HS-27A (cell line): ENCODE data around the gene GLYATL3.

Source experiments
- DNase-seq: peaks from one replicate; pipeline ENCODE4 v3.0.0-alpha.2; 2012; ENCODE audit warnings: low read depth, missing footprints

GLYATL3 gene

DNA sequence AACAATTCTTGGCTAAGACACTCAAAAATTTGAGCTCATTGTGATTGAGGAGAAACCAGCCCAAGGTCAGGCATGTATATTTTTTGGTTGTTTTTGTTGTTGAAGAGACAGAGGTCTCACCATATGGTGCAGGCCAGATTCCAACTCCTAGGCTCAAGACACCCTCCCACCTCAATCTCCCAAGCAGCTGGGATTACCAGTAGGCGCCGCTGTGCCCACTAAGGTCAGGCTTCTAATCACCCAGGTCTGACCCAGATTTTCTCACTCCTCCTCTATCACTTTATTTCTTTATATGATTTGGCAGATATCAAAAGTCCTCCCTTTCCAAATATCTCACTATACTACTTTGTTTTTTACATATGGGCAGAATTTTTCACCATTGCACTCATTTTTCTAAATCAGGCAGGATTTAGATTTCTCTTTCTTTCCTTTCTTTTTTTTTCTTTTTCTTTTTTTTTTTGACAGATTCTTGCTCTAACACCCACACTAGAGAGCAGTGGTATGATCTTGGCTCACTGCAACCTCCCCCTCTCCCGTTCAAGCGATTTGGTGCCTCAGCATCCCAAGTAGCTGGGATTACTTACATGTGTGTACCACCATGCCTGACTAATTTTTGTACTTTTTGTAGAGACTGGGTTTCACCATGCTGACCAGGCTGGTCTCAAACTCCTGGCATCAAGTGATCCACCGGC lies 49.0 kb downstream of the GLYATL3 start:
- DNase-seq = no peak

GRCh38 chr6:49549691-49550491 lies 50.2 kb downstream of the GLYATL3 start:
- DNase-seq = no peak

DNA sequence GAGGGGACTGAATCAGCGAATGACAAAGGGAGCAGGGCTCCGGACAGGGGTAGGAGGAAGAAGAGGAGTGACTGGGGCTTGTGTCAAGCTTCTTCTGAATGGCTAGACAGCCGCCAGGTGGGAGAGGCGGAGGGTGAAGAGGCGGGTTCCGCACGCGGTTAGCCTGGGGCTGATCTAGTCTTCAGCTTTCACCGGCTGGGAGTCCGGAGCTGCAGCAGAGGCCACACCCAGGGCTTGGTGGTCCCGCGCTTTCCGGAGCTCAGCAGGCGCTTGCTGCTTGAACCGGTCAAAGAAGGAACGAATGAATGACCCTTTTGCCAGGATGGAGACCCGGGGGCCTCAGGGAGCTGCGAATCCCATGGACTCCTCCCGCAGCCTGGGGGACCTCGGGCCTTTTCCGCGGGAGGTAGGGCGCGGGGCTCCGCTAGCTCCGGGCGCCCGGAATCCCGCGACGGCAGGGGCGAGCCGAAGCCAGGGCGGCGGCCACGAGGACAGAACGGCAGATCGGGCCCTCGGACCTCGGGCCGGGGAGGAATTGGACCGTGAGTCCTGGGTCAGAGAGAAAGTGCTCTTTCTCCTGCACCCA lies 50.9 kb downstream of the GLYATL3 start, which contains the start of gene C6orf141:
Gene C6orf141, plus strand, starts transcription at position 177 of the 586 bp plus-strand sequence. Its CDS starts 125 bp downstream, at position 302.
- no peak for DNase-seq

GRCh38 chr6:49551078-49551865 lies 51.5 kb downstream of the GLYATL3 start:
- no peak for DNase-seq

- DNase-seq = no peak
Observed at GRCh38 chr6:49551866-49552129, 52.1 kb downstream of the GLYATL3 start.

DNA sequence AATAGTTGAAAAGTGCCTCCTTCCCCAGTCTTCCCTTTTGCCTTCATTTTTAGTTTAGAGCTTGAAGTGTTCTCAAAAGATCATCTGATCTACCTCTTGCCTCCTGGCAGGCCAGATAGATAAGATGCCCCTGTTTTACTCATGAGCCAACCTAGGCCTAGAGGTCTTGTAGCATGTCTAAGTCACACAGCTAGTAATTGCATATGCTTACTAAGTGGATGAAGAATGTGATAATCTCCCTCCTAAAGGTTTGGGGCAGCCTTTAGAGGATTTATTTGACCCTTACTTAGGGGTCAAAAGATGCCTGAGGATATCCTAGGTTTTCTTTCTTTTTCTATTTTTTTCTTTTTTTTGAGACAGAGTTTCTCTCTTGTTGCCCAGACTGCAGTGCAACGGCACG lies 52.9 kb downstream of the GLYATL3 start:
- no peak for DNase-seq

DNA sequence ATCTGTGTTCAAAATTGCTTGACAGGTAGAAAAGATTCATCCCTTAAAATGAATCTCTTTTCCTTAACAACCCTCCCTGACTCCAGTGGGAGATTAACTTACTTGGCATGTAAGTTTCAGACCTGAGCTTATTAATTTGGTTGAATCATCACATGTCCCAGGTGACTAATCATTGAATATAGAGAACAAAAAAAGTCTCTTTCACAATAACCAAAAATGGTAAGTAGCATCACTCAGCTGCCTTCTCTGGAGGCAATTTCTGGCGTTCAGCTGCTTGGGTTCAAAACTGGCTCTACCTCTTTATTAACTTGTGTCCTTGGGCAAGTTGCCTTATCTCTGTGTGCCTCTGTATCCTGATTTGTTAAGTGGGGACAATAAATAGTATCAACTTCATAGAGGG lies 53.7 kb downstream of the GLYATL3 start:
- no peak for DNase-seq

- no peak for DNase-seq
Observed at GRCh38 chr6:49555951-49556350, 56.2 kb downstream of the GLYATL3 start.

GRCh38 chr6:49556429-49556837 lies 56.7 kb downstream of the GLYATL3 start:
- no peak for DNase-seq

DNA sequence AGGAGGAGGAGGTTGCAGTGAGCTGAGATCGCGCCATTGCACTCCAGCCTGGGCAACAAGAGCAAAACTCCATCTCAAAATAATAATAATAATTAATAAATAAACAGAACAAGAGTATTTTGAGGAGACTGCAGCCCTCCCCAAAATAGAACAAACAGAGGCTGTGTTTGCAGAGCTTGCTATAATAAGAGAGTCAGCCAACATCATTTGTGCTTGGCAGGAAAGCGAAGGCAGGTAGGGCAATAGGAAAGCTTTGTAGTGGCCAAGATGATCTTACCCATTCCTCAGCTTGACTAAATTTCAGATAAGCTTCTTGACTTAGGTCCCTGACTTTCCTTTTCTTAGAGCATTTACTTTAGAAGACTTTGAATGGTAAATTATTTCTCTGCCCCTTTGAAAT lies 57.5 kb downstream of the GLYATL3 start:
- no peak for DNase-seq

- no peak for DNase-seq
Observed at GRCh38 chr6:49558238-49558637, 58.5 kb downstream of the GLYATL3 start.

GRCh38 chr6:49563006-49563886 lies 63.5 kb downstream of the GLYATL3 start:
- DNase-seq = no peak

- DNase-seq = no peak
Observed at GRCh38 chr6:49564552-49564951, 64.8 kb downstream of the GLYATL3 start.

- no peak for DNase-seq
Observed at GRCh38 chr6:49565261-49565660, 65.5 kb downstream of the GLYATL3 start.

DNA sequence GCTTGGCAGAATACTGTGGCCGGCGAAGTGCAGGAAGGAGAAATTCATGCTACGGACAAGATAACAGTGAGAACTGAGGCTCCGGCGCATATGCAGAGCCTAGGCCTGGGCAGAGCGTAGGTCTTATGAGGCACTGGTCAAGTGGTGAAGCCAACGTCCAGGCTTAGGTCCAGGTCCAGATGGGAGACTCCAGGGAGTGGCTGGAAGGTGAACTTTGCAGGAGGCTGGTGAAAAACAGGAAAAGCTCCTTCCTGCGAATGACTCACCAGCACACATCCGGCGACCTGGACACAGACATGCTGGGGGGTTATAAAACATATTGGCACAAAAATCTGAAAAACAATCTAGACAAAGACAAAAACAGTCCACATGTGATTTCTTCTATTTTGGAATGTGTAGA lies 66.1 kb downstream of the GLYATL3 start:
- no peak for DNase-seq

DNA sequence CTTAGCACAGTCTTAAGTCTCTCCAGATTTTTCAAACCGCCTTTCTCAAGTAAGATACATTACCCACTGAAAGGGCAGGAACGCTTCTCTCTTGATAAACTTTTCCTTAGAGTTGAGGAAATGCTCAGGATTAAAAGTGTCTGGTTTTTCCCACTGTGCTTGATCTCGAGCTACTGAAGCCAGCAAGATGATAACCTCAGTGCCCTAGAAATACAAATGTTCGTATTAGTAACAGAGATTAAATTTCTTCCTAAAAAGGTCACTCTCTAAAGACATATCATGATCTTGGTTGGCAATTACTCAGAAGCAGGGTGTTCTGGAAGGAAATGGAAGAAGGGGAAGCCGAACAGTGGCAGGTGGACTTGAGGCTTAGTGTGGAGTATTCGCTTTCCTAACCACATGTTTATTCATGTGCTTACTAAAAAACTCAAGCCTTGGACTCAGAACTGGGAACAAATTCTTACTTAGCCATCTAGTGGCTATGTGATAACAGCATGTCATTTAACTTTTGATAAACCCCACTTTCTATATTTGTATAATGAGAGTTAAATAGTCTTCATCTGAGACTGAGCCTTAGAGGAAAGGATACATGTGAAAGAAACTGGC lies 70.9 kb downstream of the GLYATL3 start:
- DNase-seq = no peak

- no peak for DNase-seq
Observed at GRCh38 chr6:49576618-49577017, 76.9 kb downstream of the GLYATL3 start.
